Endodermal cell (in vitro differentiated cells): ENCODE data around the gene HPSE2. TPM values are rescaled to one million over a fixed set of nuclear protein-coding genes. Genes with fewer than 3 reads are reported as not detected.

Experiments used
- DNase-seq: peaks from one replicate; pipeline ENCODE4 v3.0.0-alpha.2; 2017
- H3K27ac ChIP-seq: 2 replicates; pipeline ENCODE4 v1.5.1; 2013; ENCODE audit warnings: mild to moderate bottlenecking, low read depth, low read length, moderate library complexity
- H3K27me3 ChIP-seq: 2 replicates; pipeline ENCODE4 v1.6.1; 2013; ENCODE audit warnings: mild to moderate bottlenecking, low read length, moderate library complexity; ENCODE audit not compliant: insufficient read depth, control insufficient read depth, poor library complexity, severe bottlenecking
- H3K36me3 ChIP-seq: 2 replicates; pipeline ENCODE4 v1.7.0; 2013; ENCODE audit warnings: mild to moderate bottlenecking, low read length, moderate library complexity; ENCODE audit not compliant: control insufficient read depth, insufficient read depth
- H3K4me1 ChIP-seq: one replicate; pipeline ENCODE4 v1.7.0; 2013; ENCODE audit warnings: low read length; ENCODE audit not compliant: control insufficient read depth, insufficient read depth
- H3K4me3 ChIP-seq: 2 replicates; pipeline ENCODE4 v1.5.1; 2013; ENCODE audit warnings: mild to moderate bottlenecking, low read length, moderate library complexity
- H3K9ac ChIP-seq: 2 replicates; pipeline ENCODE4 v1.6.1; 2013; ENCODE audit warnings: mild to moderate bottlenecking, low read length, moderate library complexity; ENCODE audit not compliant: poor library complexity, severe bottlenecking; ENCODE audit errors: extremely low read depth
- H3K9me3 ChIP-seq: 2 replicates; pipeline ENCODE4 v1.6.1; 2013; ENCODE audit warnings: mild to moderate bottlenecking, low read length, moderate library complexity; ENCODE audit not compliant: control insufficient read depth
- H3K27ac Mint-ChIP-seq: 2 replicates; pipeline ENCODE4 v1.8.0; 2020; ENCODE audit warnings: mixed read lengths
- H3K27me3 Mint-ChIP-seq: 2 replicates; pipeline ENCODE4 v1.8.0; 2021; ENCODE audit warnings: mild to moderate bottlenecking, mixed read lengths; ENCODE audit not compliant: insufficient read depth
- H3K36me3 Mint-ChIP-seq: 2 replicates; pipeline ENCODE4 v1.8.0; 2020; ENCODE audit warnings: low read depth, mixed read lengths
- H3K4me1 Mint-ChIP-seq: 2 replicates; pipeline ENCODE4 v1.8.0; 2020; ENCODE audit warnings: mixed read lengths
- H3K4me3 Mint-ChIP-seq: 2 replicates; pipeline ENCODE4 v1.8.0; 2020; ENCODE audit warnings: mild to moderate bottlenecking, moderate library complexity, mixed read lengths
- H3K9me3 Mint-ChIP-seq: 2 replicates; pipeline ENCODE4 v1.8.0; 2020; ENCODE audit warnings: mild to moderate bottlenecking, mixed read lengths
- WGBS, 2 experiments: methylation state at CpG; one replicate each; pipeline versions ENCODE4 v1.1.5 to v1.1.7; 2013; ENCODE audit warnings: missing lambda C conversion rate in 2 of 2, mixed read lengths in 1 of 2; ENCODE audit not compliant: insufficient coverage in 1 of 2, insufficient read length in 1 of 2; 5-methylcytosine and 5-hydroxymethylcytosine counted together
- total RNA-seq, 2 donors: library from RNA; stranded (reverse); fragmentation: NEBNext Ultra II Directional in 1 of 2; extraction: Animal tissue kit (Norgen Biotek cat#: 25700) in 1 of 2; gene quantifications; 2 replicates in 1 of 2; 3 replicates in 1 of 2; pipeline ENCODE4 v1.2.1, GENCODE V29; 2021
- TF ChIP-seq, protein P1 (sequence below): fragments of 200-600 bp; sonication (generic); conservative IDR thresholded peaks from 2 replicates; pipeline ENCODE4 v1.5.0; 2021; ENCODE audit warnings: antibody characterized with exemption, mild to moderate bottlenecking

HPSE2 gene
- total RNA-seq, 2 donors from 2014 or later = 0.07 to 0.11 TPM

DNA sequence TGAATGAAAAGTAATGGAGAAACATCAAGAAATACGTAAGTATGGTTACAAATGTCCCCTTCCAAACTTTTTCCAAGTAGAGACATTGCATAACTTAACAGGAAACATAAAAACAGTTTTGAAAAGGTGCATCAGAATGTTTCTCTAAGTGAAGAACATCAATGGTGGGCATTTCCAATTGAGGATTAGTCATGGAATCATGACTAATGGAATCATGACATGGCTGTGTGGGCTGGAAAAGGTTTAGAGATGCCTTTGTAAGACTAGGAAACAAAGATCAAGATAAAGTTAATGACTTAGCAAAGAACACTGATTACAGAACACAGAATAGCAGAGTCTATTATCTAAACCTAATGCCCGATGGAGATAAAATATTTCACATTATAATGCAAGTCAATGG is 272.0 kb downstream of the HPSE2 start:
- no peaks in the 10 kb centered on the region for H3K9me3 Mint-ChIP-seq
- no peaks in the 10 kb centered on the region for H3K9me3 ChIP-seq
- peaks cover 2% of the 10 kb centered on the region for H3K27me3 Mint-ChIP-seq
- WGBS, 2 experiments = 86 to 95% methylated on average over 1 to 2 of the region's 2 CpGs
- H3K4me1 ChIP-seq = no peaks in the 10 kb centered on the region
- H3K36me3 Mint-ChIP-seq = no peaks in the 10 kb centered on the region
- TF ChIP-seq, protein P1, sequence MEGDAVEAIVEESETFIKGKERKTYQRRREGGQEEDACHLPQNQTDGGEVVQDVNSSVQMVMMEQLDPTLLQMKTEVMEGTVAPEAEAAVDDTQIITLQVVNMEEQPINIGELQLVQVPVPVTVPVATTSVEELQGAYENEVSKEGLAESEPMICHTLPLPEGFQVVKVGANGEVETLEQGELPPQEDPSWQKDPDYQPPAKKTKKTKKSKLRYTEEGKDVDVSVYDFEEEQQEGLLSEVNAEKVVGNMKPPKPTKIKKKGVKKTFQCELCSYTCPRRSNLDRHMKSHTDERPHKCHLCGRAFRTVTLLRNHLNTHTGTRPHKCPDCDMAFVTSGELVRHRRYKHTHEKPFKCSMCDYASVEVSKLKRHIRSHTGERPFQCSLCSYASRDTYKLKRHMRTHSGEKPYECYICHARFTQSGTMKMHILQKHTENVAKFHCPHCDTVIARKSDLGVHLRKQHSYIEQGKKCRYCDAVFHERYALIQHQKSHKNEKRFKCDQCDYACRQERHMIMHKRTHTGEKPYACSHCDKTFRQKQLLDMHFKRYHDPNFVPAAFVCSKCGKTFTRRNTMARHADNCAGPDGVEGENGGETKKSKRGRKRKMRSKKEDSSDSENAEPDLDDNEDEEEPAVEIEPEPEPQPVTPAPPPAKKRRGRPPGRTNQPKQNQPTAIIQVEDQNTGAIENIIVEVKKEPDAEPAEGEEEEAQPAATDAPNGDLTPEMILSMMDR = no peak
- no peak overlapping the region for H3K9ac ChIP-seq
- no peak overlapping the region for H3K27ac Mint-ChIP-seq
- DNase-seq = no peak
- H3K4me3 Mint-ChIP-seq = no peak overlapping the region
- H3K4me1 Mint-ChIP-seq = peaks cover 12% of the 10 kb centered on the region
- H3K27me3 ChIP-seq = peaks cover 8% of the 10 kb centered on the region
- H3K36me3 ChIP-seq = no peaks in the 10 kb centered on the region
- no peak overlapping the region for H3K27ac ChIP-seq
- no peak overlapping the region for H3K4me3 ChIP-seq

DNA sequence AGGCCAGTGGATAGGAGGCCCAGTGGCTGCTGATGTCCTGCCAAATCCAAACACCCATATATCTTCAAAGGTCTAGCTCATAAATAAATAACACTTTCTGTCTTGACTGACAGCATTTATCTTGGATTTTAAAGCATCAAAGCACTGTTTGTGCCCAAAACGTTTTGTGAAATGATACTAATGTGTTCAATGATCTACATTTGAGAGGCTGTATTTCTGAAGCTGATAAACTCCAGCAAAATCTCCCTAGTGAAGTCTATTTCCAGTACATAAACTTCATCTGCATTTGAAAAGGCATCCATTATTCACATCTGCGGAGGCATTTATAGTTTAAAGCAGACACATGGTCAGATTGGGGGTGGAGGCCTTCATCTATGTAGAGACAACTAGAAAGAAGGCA is 276.3 kb downstream of the HPSE2 start:
- peaks cover under 1% of the 10 kb centered on the region for H3K27me3 ChIP-seq
- H3K4me1 ChIP-seq = peaks cover 6% of the 10 kb centered on the region
- H3K27ac ChIP-seq = no peak overlapping the region
- Mint-ChIP-seq H3K27me3 (no peaks in the 10 kb centered on the region), H3K36me3 (no peaks in the 10 kb centered on the region), H3K9me3 (no peaks in the 10 kb centered on the region), H3K27ac (no peak overlapping the region), H3K4me3 (no peak overlapping the region), H3K4me1 (peaks cover 12% of the 10 kb centered on the region)
- no peaks in the 10 kb centered on the region for H3K9me3 ChIP-seq
- 50 to 60% methylated on average over 1 to 2 of the region's 2 CpGs for WGBS, 2 experiments
- TF ChIP-seq, protein P1 = no peak
- H3K36me3 ChIP-seq = no peaks in the 10 kb centered on the region
- no peak overlapping the region for H3K9ac ChIP-seq
- no peak for DNase-seq
- H3K4me3 ChIP-seq = no peak overlapping the region

DNA sequence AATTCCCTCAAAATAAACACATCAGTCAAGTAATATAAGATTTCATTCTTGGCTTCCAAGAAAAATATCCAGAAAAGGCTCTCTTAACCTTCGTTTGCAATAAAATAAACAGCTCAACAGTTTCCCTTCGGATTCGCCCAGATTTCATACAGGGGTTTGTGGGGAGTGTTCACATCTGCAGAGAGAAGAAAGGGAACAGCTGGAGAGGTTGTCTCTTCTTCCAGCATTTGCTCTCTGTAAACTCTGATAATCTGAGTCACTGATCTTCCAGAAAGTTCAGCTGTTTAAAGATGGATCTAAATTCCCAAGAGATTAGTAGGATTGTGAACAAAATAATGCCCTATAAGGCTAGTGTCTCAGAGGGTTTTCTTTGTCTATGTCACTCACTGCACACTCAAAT is 277.9 kb downstream of the HPSE2 start:
- Mint-ChIP-seq H3K27me3 (no peaks in the 10 kb centered on the region), H3K9me3 (no peaks in the 10 kb centered on the region), H3K4me3 (no peak overlapping the region), H3K27ac (no peak overlapping the region), H3K36me3 (no peaks in the 10 kb centered on the region), H3K4me1 (peaks cover 3% of the 10 kb centered on the region)
- no peaks in the 10 kb centered on the region for H3K36me3 ChIP-seq
- H3K27me3 ChIP-seq = no peaks in the 10 kb centered on the region
- H3K27ac ChIP-seq = no peak overlapping the region
- peaks cover 6% of the 10 kb centered on the region for H3K4me1 ChIP-seq
- TF ChIP-seq, protein P1 = no peak
- DNase-seq = no peak
- no peaks in the 10 kb centered on the region for H3K9me3 ChIP-seq
- no peak overlapping the region for H3K9ac ChIP-seq
- 87% methylated on average over 3 of the region's 3 CpGs; no CpG with 5 or more reads in 1 of the 2 experiments for WGBS, 2 experiments
- H3K4me3 ChIP-seq = no peak overlapping the region
